ENCODE results near the gene LOXL3.

The LOXL3 gene

GRCh38 chr2:74525717-74526648, 27.8 kb downstream of the LOXL3 start, which contains the start of gene DQX1:
DQX1 (minus strand) TSS chr2:74526231; CDS start chr2:74525729, 502 bp downstream.
- DNase-seq = no peak

GRCh38 chr2:74524955-74525716, 28.6 kb downstream of the LOXL3 start:
- DNase-seq = no peak

GRCh38 chr2:74524005-74524404, 29.7 kb downstream of the LOXL3 start:
- no peak for DNase-seq

- DNase-seq = no peak
Measured at GRCh38 chr2:74522516-74522915, 31.2 kb downstream of the LOXL3 start.

GRCh38 chr2:74516650-74517049, 37.1 kb downstream of the LOXL3 start:
- no peak for DNase-seq

- peak; percentile 79 for DNase-seq
Measured at GRCh38 chr2:74515981-74516633, 37.6 kb downstream of the LOXL3 start.

- no peak for DNase-seq
Measured at GRCh38 chr2:74515271-74515980, 38.3 kb downstream of the LOXL3 start.

GRCh38 chr2:74514368-74515270, 39.1 kb downstream of the LOXL3 start, which contains the start of gene TLX2:
TLX2 (plus strand) TSS chr2:74514450; CDS start chr2:74514807, 357 bp downstream.
- no peak for DNase-seq

- DNase-seq = peak; percentile 24
Measured at GRCh38 chr2:74513605-74514367, 40.0 kb downstream of the LOXL3 start.

GRCh38 chr2:74512744-74513604, 40.8 kb downstream of the LOXL3 start:
- DNase-seq = no peak

- DNase-seq = no peak
Measured at GRCh38 chr2:74511104-74511989, 42.4 kb downstream of the LOXL3 start.

GRCh38 chr2:74510272-74510671, 43.5 kb downstream of the LOXL3 start:
- DNase-seq = no peak

- DNase-seq = no peak
Measured at GRCh38 chr2:74507926-74508520, 45.7 kb downstream of the LOXL3 start.

GRCh38 chr2:74507145-74507925, 46.4 kb downstream of the LOXL3 start, which contains the start of gene PCGF1:
PCGF1 (minus strand) TSS chr2:74507695; CDS start chr2:74507668, 27 bp downstream.
- peak; percentile 99 for DNase-seq

- no peak for DNase-seq
Measured at GRCh38 chr2:74505448-74506246, 48.1 kb downstream of the LOXL3 start.

GRCh38 chr2:74504591-74504990, 49.2 kb downstream of the LOXL3 start:
- DNase-seq = no peak
